ENCODE data around the gene GPR31.

GPR31 gene

GRCh38 chr6:167111597-167111996 lies 46.2 kb downstream of the GPR31 start:
- TF ChIP-seq CTCF (IDR thresholded peaks at IDR 0.05) = no peak

- no peak for TF ChIP-seq CTCF (IDR thresholded peaks at IDR 0.05)
Observed at GRCh38 chr6:167109651-167110050, 48.1 kb downstream of the GPR31 start.

- no peak for TF ChIP-seq CTCF (IDR thresholded peaks at IDR 0.05)
Observed at GRCh38 chr6:167108278-167108677, 49.5 kb downstream of the GPR31 start.

GRCh38 chr6:167107787-167108186 lies 50.0 kb downstream of the GPR31 start:
- TF ChIP-seq CTCF (IDR thresholded peaks at IDR 0.05) = no peak

- no peak for TF ChIP-seq CTCF (IDR thresholded peaks at IDR 0.05)
Observed at GRCh38 chr6:167106406-167106805, 51.4 kb downstream of the GPR31 start.
